ENCODE results near the gene LSM5.

DNA sequence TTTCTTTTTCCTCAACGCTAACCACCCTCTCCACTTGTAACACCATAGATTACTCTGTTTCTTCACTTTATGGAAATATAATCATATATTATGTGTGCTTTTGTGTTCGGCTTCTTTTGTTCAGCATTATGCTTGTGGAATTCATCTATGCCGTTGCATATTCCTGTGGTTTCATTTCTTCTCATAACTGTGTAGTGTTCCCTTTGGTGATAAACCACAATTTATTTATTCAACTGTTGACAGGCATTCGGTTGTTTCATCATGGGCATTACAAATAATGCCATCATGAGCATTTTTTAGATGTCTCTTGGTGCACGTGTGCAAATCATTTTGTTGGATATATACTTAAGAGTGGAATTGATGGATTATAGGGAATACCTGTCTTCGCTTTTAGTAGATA lies 17.2 kb upstream of the LSM5 start:
- TF ChIP-seq, protein P1, sequence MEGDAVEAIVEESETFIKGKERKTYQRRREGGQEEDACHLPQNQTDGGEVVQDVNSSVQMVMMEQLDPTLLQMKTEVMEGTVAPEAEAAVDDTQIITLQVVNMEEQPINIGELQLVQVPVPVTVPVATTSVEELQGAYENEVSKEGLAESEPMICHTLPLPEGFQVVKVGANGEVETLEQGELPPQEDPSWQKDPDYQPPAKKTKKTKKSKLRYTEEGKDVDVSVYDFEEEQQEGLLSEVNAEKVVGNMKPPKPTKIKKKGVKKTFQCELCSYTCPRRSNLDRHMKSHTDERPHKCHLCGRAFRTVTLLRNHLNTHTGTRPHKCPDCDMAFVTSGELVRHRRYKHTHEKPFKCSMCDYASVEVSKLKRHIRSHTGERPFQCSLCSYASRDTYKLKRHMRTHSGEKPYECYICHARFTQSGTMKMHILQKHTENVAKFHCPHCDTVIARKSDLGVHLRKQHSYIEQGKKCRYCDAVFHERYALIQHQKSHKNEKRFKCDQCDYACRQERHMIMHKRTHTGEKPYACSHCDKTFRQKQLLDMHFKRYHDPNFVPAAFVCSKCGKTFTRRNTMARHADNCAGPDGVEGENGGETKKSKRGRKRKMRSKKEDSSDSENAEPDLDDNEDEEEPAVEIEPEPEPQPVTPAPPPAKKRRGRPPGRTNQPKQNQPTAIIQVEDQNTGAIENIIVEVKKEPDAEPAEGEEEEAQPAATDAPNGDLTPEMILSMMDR (IDR thresholded peaks at IDR 0.05) = no peak
- TF ChIP-seq EP300 (IDR thresholded peaks at IDR 0.05) (no peak), POLR2A (IDR thresholded peaks at IDR 0.05) (no peak)

Measured in ovary (tissue), 3 donors.